Urothelium cell line (cell line): ENCODE data around the gene DEPDC7.
A peak's percentile ranks its signal among the peaks of the same experiment; 100 is the strongest.
"Not testable (repeated sequence)": the region's sequence is repeated elsewhere in the genome, so short reads cannot be mapped to it uniquely, and the experiment has no call there.

Experiments
- DNase-seq: peaks from one replicate; pipeline ENCODE4 v3.0.0; 2011; ENCODE audit warnings: low spot score, mixed read lengths
- FAIRE-seq: peaks from 2 replicates; lab custom pipeline; 2011; peaks lifted over from hg19 to GRCh38; lab: Jason Lieb, UNC

DEPDC7 gene

GRCh38 chr11:33015621-33016551, at the start of gene DEPDC7:
DEPDC7 (plus strand) TSS chr11:33015878; CDS start chr11:33015956, 78 bp downstream.
- FAIRE-seq (peak; percentile 77), DNase-seq (peak; percentile 92)

- FAIRE-seq (no peak), DNase-seq (no peak)
Measured at GRCh38 chr11:32968541-32968940, 47.1 kb upstream of the DEPDC7 start.

GRCh38 chr11:32972233-32972632, 43.4 kb upstream of the DEPDC7 start:
- not testable (repeated sequence) for FAIRE-seq, DNase-seq

- FAIRE-seq (peak; percentile 46), DNase-seq (no peak)
Measured at GRCh38 chr11:32972781-32973180, 42.9 kb upstream of the DEPDC7 start.

- no peak for DNase-seq
- FAIRE-seq: peak; percentile 23
Measured at GRCh38 chr11:32982626-32983025, 33.1 kb upstream of the DEPDC7 start.

GRCh38 chr11:32983506-32983905, 32.2 kb upstream of the DEPDC7 start:
- FAIRE-seq (no peak), DNase-seq (no peak)

- FAIRE-seq (no peak), DNase-seq (no peak)
Measured at GRCh38 chr11:32985600-32985999, 30.1 kb upstream of the DEPDC7 start.

- no peak for DNase-seq
- no peak for FAIRE-seq
Measured at GRCh38 chr11:32987851-32988250, 27.8 kb upstream of the DEPDC7 start.

GRCh38 chr11:32990481-32990880, 25.2 kb upstream of the DEPDC7 start:
- DNase-seq (no peak), FAIRE-seq (no peak)

- FAIRE-seq: no peak
- no peak for DNase-seq
Measured at GRCh38 chr11:32991427-32991826, 24.3 kb upstream of the DEPDC7 start.

GRCh38 chr11:32991898-32992297, 23.8 kb upstream of the DEPDC7 start:
- no peak for FAIRE-seq
- DNase-seq: no peak

- FAIRE-seq (no peak), DNase-seq (no peak)
Measured at GRCh38 chr11:33000181-33000580, 15.5 kb upstream of the DEPDC7 start.

- DNase-seq (no peak), FAIRE-seq (no peak)
Measured at GRCh38 chr11:33001281-33001680, 14.4 kb upstream of the DEPDC7 start.

- FAIRE-seq: no peak
- DNase-seq: no peak
Measured at GRCh38 chr11:33001751-33002542, 13.7 kb upstream of the DEPDC7 start.

GRCh38 chr11:33005175-33005574, 10.5 kb upstream of the DEPDC7 start:
- DNase-seq: no peak
- FAIRE-seq: no peak

- no peak for DNase-seq
- FAIRE-seq: no peak
Measured at GRCh38 chr11:33006010-33006409, 9.7 kb upstream of the DEPDC7 start.

GRCh38 chr11:33013755-33014154, 1.9 kb upstream of the DEPDC7 start:
- FAIRE-seq: no peak
- no peak for DNase-seq

- no peak for DNase-seq
- no peak for FAIRE-seq
Measured at GRCh38 chr11:33016654-33017053, 976 bp downstream of the DEPDC7 start.

- DNase-seq (no peak), FAIRE-seq (no peak)
Measured at GRCh38 chr11:33017478-33017877, 1.8 kb downstream of the DEPDC7 start.

GRCh38 chr11:33017965-33018364, 2.3 kb downstream of the DEPDC7 start:
- DNase-seq (no peak), FAIRE-seq (no peak)

GRCh38 chr11:33018840-33019239, 3.2 kb downstream of the DEPDC7 start:
- DNase-seq: no peak
- FAIRE-seq: no peak

GRCh38 chr11:33021501-33021900, 5.8 kb downstream of the DEPDC7 start:
- DNase-seq (no peak), FAIRE-seq (no peak)
